ENCODE data around the gene FBN1.

FBN1 gene

GRCh38 chr15:48547286-48547685 lies 98.2 kb downstream of the FBN1 start:
- DNase-seq = no peak

DNA sequence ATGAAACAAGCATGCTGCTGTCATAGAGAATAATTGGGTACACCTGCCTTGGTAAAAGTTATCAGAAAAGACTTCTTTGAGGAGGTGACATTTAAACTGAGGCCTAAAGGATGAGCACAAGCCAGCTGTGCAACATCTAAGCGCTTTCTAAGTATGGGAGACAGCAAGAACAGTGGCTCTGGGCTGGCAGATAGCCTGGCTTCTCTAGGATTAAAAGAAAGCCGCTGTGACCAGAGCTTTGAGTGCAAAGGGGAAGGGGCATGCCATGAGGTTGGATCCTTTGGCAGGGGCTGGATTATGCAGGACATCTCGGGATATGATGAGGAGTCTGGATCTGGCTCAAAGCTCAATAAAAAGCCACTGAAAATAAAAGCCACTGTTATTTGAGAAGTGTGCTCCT lies 99.2 kb downstream of the FBN1 start:
- DNase-seq = no peak

DNA sequence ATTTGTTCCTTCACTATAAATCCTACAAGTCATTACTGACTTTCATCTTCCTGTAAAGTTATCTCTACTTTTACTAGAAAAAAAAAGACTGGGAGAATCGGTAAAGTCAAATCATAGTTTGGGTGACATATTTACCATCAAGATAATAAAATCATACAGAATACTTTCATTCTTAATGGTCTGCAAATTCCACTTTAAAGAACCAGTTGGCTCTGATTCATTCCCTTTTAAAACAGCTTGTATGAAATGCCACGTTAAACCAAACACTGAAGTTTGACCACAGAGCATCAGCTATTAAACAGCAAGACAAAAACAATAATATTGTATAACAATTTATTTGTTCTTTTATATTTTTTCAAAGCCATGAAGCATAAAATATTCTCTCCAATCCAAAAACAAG lies 100.7 kb downstream of the FBN1 start:
- DNase-seq = no peak

DNA sequence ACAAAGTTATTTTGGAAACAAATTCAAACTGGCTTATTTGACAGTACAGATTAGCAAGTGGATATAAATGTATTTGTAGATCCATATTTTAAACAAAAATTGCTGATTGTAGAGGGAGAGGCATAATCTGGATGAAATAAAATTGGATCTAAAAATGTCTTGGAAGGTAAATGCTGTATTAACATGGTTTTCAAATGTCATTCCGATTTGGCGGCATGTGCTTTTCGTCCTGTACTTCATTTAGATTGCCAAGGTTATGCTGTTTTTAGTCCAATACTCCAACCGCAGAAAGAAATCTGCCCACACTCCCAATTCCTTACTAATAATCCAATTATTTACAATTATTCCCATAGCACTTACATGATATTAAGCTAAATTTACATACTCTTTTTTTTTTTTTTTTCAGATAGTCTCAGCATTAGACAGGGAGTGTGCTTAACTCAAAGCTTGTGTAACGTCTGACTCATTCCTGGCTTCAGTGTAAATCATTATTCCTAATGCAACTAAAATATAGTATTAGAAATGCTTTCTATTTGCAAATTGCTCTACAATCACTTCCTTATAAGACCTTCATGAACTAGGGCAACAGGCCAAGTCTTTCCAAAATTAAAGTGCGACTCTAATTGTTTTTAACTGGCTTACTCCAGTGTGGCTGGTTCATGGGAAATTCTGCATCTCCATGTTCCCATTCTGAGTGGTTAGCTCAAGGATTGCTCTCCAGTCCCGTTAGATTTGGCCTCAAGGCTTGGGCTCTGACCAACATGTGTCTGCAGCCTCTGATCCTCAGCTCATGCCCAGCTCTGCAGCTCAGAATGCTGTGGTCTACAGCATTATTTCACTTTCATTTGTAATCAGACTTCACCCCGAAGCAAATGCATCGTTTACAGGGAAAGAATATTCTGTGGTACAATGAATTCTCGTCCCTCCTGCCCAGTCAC lies 103.9 kb downstream of the FBN1 start:
- DNase-seq = no peak

DNA sequence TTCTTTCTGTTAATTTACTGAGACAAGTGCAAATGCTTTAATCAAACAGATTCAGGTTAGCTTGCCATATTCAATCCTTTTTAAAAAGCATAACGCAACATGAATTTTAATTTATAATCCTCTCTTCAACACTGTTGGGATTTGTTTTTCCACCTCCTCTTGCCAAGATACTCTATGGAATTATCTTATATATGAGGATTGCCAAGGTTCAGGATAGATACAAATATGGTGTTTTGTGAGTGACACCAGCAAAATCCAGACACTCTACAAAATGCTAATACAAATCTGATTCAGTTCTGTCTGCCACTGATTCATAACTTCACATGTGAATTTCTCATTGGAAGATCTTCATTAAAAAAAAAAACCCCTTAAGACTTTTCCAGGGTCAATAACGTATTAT lies 104.8 kb downstream of the FBN1 start:
- DNase-seq = no peak

DNA sequence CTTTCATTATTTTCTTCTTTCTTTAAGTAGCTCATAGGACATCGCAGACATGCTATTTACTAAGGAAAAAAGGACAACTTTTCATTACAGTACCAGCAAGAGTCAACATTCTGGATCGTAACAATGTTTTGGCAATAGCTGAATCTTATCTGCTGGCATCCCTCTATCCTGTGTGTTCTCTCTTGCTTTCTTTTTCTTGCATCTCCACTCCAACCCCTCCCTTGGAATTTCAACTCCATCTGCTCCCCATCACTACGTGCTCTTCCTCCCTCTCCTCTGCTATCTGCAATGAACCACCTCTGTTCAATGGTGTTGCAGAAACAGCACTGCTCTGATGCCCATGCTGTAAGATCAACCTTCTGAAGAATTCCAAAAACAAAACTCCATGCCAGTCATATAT lies 106.6 kb downstream of the FBN1 start:
- DNase-seq = no peak

- DNase-seq = no peak
Observed at GRCh38 chr15:48537271-48538113, 108.0 kb downstream of the FBN1 start.

- no peak for DNase-seq
Observed at GRCh38 chr15:48536681-48537091, 108.8 kb downstream of the FBN1 start.

GRCh38 chr15:48533982-48534381 lies 111.5 kb downstream of the FBN1 start:
- DNase-seq = no peak

DNA sequence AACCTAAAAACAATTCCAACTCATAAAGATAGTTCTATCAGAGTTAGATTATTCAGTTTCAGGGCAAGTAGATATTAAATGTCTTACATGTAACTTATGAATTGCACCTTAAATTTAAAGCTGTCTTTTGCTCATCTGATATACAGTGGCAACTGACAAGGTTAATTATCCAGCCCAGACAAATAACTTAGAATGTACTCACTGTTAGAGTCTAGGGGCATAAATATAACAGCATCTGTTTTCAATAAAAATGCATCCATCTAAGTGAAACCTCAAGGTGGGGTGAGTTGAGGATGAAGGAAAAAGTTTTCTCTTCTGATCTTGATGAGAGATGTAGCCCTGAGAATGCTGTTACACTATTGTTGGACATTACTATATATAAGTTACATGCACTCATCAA lies 112.6 kb downstream of the FBN1 start:
- no peak for DNase-seq

- no peak for DNase-seq
Observed at GRCh38 chr15:48530528-48530927, 115.0 kb downstream of the FBN1 start.

DNA sequence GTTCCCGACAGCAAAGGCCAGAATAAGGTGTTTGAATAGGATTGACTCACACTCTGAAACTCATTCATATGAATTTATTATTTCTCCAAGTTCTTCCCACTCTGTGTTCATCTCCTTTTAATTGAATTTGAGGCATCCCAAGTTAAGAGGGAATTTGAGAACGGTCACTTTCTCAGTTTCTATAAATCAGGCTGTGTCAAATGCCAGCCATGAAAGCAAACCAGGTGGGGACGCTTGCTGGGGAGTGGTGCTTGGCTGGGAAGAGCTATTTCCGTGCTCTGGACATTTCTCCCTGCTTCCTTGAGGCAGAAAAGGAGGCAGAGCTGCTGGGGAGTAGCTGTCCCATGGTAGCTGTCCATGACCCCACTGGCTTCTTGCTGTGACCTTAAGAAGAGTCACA lies 116.6 kb downstream of the FBN1 start:
- no peak for DNase-seq

DNA sequence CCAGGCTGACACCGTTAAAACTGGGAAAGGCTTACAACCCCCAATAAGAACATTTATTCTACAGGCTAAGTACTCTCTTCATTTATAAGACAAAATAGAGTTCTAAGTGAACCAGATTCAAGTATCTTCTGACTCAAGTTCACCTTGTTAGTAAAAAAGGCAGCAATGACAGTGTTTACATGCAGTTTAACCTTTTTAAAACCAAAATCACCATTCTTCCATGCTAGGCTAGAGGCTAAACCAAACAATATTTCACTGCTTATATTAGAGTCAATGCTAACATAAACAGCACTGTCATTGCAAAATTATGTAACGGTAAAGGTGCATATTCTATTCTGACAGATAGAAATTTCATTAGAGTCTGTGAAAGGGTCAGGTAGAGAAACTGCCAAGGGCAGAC lies 118.0 kb downstream of the FBN1 start:
- DNase-seq = no peak

DNA sequence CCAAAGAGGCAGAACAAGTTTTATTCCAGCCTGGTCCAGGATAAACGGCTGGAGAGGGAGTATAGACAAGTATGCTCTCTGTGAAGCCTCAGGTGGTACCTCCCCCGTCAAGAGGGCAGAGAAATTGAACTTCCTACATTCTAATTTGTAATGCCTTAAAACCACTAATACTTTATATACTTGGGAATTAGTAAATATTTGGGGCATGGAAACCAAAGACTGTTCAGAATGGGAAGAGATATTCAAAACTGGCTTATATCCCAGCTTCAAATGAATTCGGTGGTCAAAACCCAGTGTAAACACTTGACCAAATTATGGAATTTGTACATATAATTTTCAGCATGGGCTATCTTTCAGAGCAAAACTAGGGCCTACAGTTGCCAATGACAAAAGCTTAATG lies 122.6 kb downstream of the FBN1 start:
- no peak for DNase-seq

DNA sequence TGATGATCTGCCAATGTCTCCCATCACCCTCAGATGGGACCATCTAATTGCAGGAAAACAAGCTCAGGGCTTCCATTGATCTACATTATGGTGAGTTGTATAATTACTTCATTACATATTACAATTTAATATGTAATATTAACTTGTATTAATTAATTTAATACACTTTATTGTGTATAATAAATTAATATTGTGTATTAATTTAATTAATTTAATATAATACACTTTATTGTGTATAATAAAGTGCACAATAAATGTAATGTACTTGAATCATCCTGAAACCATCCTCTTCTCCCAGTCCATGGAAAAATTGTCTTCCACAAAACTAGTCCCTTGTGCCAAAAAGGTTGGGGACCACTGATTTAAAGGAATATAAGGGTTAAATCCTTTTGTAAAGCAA lies 123.4 kb downstream of the FBN1 start:
- no peak for DNase-seq

GRCh38 chr15:48520376-48521155 lies 124.9 kb downstream of the FBN1 start:
- DNase-seq = no peak

DNA sequence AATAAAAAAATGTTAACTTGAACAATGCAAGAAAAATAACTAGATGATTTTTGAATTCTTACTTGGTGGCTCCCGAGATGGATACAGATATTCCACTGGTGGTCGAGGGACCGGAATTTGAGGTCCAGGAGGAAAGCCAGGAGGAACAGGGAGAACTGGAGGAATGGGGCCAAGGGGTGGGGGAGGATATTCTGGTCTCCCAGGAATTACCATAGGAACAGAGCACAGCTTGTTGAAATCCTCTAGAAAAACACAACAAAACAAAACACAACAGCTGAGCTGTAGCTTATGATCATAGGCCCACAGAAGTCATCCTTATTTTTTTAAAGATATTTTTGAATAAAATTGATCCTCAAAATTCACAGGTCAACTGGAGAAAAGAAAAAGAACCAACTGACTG lies 129.4 kb downstream of the FBN1 start:
- DNase-seq = no peak

DNA sequence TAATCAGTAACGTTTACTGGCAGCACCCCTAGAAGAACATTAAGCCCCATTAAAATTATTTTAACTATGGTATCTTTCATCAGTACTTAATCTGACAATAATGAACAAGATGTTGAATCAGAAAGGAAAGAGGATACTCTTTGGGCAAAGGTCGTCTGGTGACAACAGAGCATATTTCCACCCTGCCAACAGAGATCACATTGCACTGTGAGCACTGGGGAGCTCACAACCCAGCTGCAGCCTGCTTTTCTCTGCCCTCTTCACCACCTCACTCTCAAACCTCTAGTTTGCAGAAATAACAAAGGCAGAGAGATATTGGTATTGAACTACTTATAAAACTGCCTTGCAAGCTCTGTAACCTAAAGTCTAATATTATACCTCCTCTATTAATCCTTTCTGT lies 130.0 kb downstream of the FBN1 start:
- no peak for DNase-seq

DNA sequence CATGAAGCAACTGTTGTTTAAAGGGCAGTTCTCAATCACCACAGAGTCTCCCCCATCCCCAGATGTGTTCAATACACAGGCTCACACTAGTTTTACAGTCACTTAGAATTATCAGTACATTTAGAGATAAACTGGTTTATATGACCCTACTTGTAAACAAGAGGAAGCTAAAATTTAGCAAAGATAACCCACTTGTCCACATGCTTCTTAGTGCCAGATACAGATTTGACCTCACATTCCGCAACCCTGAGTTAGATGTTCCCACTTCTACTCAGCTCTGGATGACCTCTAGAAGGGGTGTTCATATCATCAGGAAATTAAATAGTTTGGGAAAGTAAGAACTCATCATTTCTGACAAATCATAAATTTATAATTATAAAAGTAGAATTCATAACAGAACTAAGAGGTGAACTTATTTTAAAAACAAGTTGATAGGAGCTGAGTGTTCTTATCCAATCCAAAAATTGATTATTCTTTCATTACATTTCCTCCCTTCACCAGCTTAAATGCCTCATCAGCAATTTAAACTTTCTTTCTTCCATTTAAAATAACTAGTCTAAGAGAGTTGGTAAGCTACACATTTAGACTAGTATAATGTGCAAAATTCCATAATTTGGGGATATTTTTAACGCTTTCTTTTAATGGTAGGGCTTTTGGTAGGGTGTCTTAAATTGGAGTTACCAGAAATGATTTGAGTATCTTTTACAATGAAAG lies 131.2 kb downstream of the FBN1 start:
- no peak for DNase-seq

DNA sequence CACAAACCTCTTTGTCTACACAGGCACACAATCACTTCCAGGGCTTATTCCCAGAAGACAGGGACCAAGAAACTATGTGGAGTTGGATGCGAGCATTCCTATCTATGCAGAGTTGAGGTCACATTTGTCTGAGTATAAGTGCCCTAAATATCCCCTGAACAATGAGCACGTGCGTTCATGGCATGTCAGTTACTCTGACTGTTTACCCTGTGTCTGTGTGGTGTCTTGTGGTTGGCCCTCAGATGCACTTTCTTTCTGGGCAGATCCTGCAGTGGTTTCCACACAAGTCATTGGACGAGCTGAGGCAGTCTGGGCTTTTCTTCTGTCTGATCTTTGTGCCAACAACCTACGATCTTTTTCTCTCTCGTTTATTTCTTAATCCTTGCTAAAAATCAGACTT lies 134.5 kb downstream of the FBN1 start:
- no peak for DNase-seq

- no peak for DNase-seq
Observed at GRCh38 chr15:48507416-48508065, 138.0 kb downstream of the FBN1 start.

- DNase-seq = no peak
Observed at GRCh38 chr15:48505067-48505466, 140.4 kb downstream of the FBN1 start.
